Erythroblast (primary cell): ENCODE measurements around the gene PARP11.

Source experiments
- GATA1 ChIP-seq: IDR thresholded peaks from 2 replicates; pipeline ENCODE4 v1.6.1; 2011; ENCODE audit warnings: low read depth, mild to moderate bottlenecking, control low read depth, low read length, moderate library complexity
- POLR2A ChIP-seq: IDR thresholded peaks from 2 replicates; pipeline ENCODE4 v1.6.1; 2011; ENCODE audit warnings: mild to moderate bottlenecking, low read length

DNA sequence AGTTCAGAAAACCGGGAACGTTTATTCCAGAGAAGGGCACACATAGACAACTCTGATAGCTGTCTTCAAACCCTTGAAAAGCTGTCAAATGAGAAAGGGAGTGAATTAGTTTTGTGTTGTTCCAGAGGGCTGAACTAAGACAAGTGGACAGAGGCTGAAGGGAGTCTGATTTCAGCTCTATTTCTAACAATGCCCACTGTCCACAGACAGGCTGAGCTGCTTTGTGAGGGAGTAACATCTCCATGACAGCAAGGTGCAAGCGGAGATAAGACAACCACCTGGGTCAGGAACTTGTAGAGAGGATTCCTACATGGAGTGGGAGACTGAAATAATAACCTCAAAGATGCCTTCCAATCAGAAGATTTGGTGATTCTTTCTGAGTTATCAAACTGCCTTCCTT lies 25.6 kb upstream of the PARP11 start:
- no peak for TF ChIP-seq POLR2A
- TF ChIP-seq GATA1 = no peak
